Osteoblast (primary cell): ENCODE results near the gene HDAC4. TPM values are rescaled to one million over a fixed set of nuclear protein-coding genes. Genes with fewer than 3 reads are reported as not detected.

Source experiments
- DNase-seq: peaks from one replicate; pipeline ENCODE4 v3.0.0; 2011; ENCODE audit warnings: low spot score, mixed read lengths; ENCODE audit not compliant: insufficient read length; ENCODE audit errors: missing footprints
- H2AFZ ChIP-seq: 2 replicates; pipeline ENCODE4 v1.6.0; 2011; ENCODE audit warnings: mild to moderate bottlenecking, low read length
- H3K27ac ChIP-seq: 2 replicates; pipeline ENCODE4 v1.5.1; 2011; ENCODE audit warnings: mild to moderate bottlenecking, low read depth, low read length, moderate library complexity
- H3K27me3 ChIP-seq: 2 replicates; pipeline ENCODE4 v1.6.0; 2012; ENCODE audit warnings: mild to moderate bottlenecking, control low read depth, inconsistent platforms, low read length, moderate library complexity; ENCODE audit not compliant: insufficient read depth
- H3K36me3 ChIP-seq: 2 replicates; pipeline ENCODE4 v1.5.1; 2011; ENCODE audit warnings: mild to moderate bottlenecking, low read length, control low read depth, moderate library complexity; ENCODE audit not compliant: insufficient read depth
- H3K4me1 ChIP-seq: 2 replicates; pipeline ENCODE4 v1.5.1; 2011; ENCODE audit warnings: mild to moderate bottlenecking, low read length, control low read depth, moderate library complexity; ENCODE audit not compliant: insufficient read depth
- H3K4me2 ChIP-seq: 2 replicates; pipeline ENCODE4 v1.6.0; 2011; ENCODE audit warnings: mild to moderate bottlenecking, low read length; ENCODE audit not compliant: insufficient read depth
- H3K4me3 ChIP-seq: fragments of 200-600 bp; sonication (generic); 3 replicates; pipeline ENCODE4 v1.5.1; 2012; ENCODE audit warnings: mild to moderate bottlenecking, low read length, inconsistent platforms; ENCODE audit not compliant: insufficient read depth
- H3K79me2 ChIP-seq: 2 replicates; pipeline ENCODE4 v1.6.0; 2012; ENCODE audit warnings: mild to moderate bottlenecking, low read length, control low read depth, inconsistent platforms; ENCODE audit not compliant: insufficient read depth
- H3K9me3 ChIP-seq: 2 replicates; pipeline ENCODE4 v1.5.1; 2011; ENCODE audit warnings: low read depth, low read length, control low read depth
- H4K20me1 ChIP-seq: 2 replicates; pipeline ENCODE4 v1.6.0; 2012; ENCODE audit warnings: mild to moderate bottlenecking, low read length, control low read depth; ENCODE audit not compliant: insufficient read depth
- CTCF ChIP-seq: IDR thresholded peaks from 2 replicates; pipeline ENCODE4 v1.5.1; 2011; ENCODE audit warnings: mild to moderate bottlenecking, low read depth, low read length, moderate library complexity; ENCODE audit errors: extremely low read depth
- total RNA-seq: library from RNA; depleted of rRNA; stranded (reverse); fragments of >200 nt; gene quantifications from 2 replicates; pipeline ENCODE4 v1.2.3, GENCODE V29; 2012

HDAC4 gene
- total RNA-seq, 1 donor = 30.8 TPM

DNA sequence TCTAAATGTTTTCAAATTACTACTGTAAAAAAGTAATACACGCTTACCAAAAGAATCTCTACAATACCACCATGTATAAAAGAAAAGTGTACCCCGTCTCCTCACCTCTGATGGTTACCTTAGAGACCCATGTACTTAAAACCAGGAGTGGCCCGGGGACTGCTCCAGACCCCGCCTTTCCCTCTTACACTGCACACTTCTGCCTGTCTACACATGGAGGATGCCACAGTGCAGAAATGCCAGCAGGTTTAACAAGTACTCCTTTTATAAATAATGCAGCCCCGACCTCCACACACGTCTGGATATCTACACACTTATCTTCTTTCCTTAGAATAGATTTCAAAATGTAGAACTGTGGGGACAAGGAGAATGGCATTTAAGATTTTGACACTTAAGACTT is 5.3 kb downstream of the HDAC4 start:
- Histone ChIP-seq H3K79me2 (peaks cover 71% of the 10 kb centered on the region), H4K20me1 (peaks cover 41% of the 10 kb centered on the region), H3K4me2 (no peak overlapping the region), H3K27ac (no peak overlapping the region), H3K4me1 (peaks cover 9% of the 10 kb centered on the region), H3K27me3 (no peaks in the 10 kb centered on the region), H3K4me3 (no peak overlapping the region), H2AFZ (no peak overlapping the region), H3K36me3 (peaks cover 3% of the 10 kb centered on the region), H3K9me3 (no peaks in the 10 kb centered on the region)
- no peak for TF ChIP-seq CTCF
- no peak for DNase-seq

DNA sequence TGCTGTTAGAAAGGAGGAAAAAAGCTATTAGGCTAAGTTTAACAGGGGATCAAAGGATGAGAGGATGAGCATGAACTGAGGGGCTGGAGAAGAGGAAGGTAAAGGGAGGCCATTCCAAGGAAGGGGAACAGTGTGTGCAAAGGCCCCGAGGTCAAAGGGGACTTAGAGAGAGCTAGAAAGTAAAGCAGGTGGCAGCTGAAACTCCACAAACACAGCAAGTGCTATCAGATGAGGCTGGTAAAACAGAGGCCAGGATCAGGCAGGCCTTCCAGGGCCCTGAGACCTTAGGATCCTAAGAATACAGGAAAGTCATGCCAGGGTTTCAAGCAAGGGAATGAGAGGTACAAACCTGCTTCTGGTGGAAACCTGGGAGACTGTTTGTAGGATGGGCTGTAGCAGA is 5.8 kb downstream of the HDAC4 start:
- no peaks in the 10 kb centered on the region for H3K27me3 ChIP-seq
- H3K4me3 ChIP-seq = no peak overlapping the region
- H4K20me1 ChIP-seq = peaks cover 43% of the 10 kb centered on the region
- DNase-seq = peak; percentile 39
- no peak overlapping the region for H3K4me2 ChIP-seq
- no peak overlapping the region for H2AFZ ChIP-seq
- no peak for TF ChIP-seq CTCF
- peaks cover 71% of the 10 kb centered on the region for H3K79me2 ChIP-seq
- peaks cover 3% of the 10 kb centered on the region for H3K36me3 ChIP-seq
- peaks cover 9% of the 10 kb centered on the region for H3K4me1 ChIP-seq
- no peak overlapping the region for H3K27ac ChIP-seq
- H3K9me3 ChIP-seq = no peaks in the 10 kb centered on the region

- Histone ChIP-seq H3K36me3 (peaks cover 3% of the 10 kb centered on the region), H2AFZ (no peak overlapping the region), H4K20me1 (peaks cover 42% of the 10 kb centered on the region), H3K9me3 (no peaks in the 10 kb centered on the region), H3K4me1 (peaks cover 7% of the 10 kb centered on the region), H3K27ac (no peak overlapping the region), H3K4me3 (no peak overlapping the region), H3K27me3 (no peaks in the 10 kb centered on the region), H3K79me2 (peaks cover 69% of the 10 kb centered on the region), H3K4me2 (no peak overlapping the region)
- TF ChIP-seq CTCF = no peak
- DNase-seq = peak; percentile 38
These were observed 6.4 kb downstream of the HDAC4 start for GRCh38 chr2:239394346-239394945.

GRCh38 chr2:239393941-239394340 is 6.9 kb downstream of the HDAC4 start:
- Histone ChIP-seq H2AFZ (no peak overlapping the region), H4K20me1 (peaks cover 40% of the 10 kb centered on the region), H3K4me1 (peaks cover 2% of the 10 kb centered on the region), H3K36me3 (peaks cover 3% of the 10 kb centered on the region), H3K4me2 (no peak overlapping the region), H3K9me3 (no peaks in the 10 kb centered on the region), H3K79me2 (peaks cover 65% of the 10 kb centered on the region), H3K27ac (no peak overlapping the region), H3K4me3 (no peak overlapping the region), H3K27me3 (no peaks in the 10 kb centered on the region)
- DNase-seq = peak; percentile 92
- no peak for TF ChIP-seq CTCF
